Natural killer cell (primary cell): ENCODE measurements around the gene SALL4. TPM values are rescaled to one million over a fixed set of nuclear protein-coding genes. Genes with fewer than 3 reads are reported as not detected.

Source experiments
- ATAC-seq, 3 donors: fragments of 150-1000 bp in 2 of 3; fragments of 200-7000 bp in 1 of 3; cut with Tn5 transposase; 1 replicate in 1 of 3; 2 replicates in 2 of 3; pipeline ENCODE4 v1.10.0; 2021; ENCODE audit warnings: mild to moderate bottlenecking in 2 of 3, moderate library complexity in 2 of 3
- DNase-seq, 2 donors: peaks; one replicate each; pipeline versions ENCODE4 v3.0.0 to v3.0.0-alpha.2; 2013 to 2021; ENCODE audit warnings: mixed read lengths in 1 of 2
- H3K27ac ChIP-seq: one replicate; pipeline ENCODE4 v1.5.1; 2013; ENCODE audit warnings: mild to moderate bottlenecking, low read length
- H3K27me3 ChIP-seq: one replicate; pipeline ENCODE4 v1.6.1; 2013; ENCODE audit warnings: low read length; ENCODE audit not compliant: control insufficient read depth, insufficient read depth
- H3K36me3 ChIP-seq: one replicate; pipeline ENCODE4 v1.6.1; 2013; ENCODE audit warnings: low read length; ENCODE audit not compliant: control insufficient read depth, insufficient read depth
- H3K4me1 ChIP-seq: one replicate; pipeline ENCODE4 v1.6.1; 2013; ENCODE audit warnings: low read length; ENCODE audit not compliant: control insufficient read depth, insufficient read depth
- H3K4me3 ChIP-seq: one replicate; pipeline ENCODE4 v1.5.1; 2013; ENCODE audit warnings: low read length
- H3K9me3 ChIP-seq: one replicate; pipeline ENCODE4 v1.6.1; 2013; ENCODE audit warnings: low read length; ENCODE audit not compliant: control insufficient read depth, insufficient read depth
- H3K27ac Mint-ChIP-seq, 2 donors: one replicate each; pipeline ENCODE4 v1.8.0; 2022; ENCODE audit warnings: mild to moderate bottlenecking in 2 of 2, mixed read lengths in 2 of 2, moderate library complexity in 1 of 2
- H3K27me3 Mint-ChIP-seq, 2 donors: one replicate each; pipeline ENCODE4 v1.8.0; 2022; ENCODE audit warnings: low read depth in 2 of 2, mixed read lengths in 2 of 2
- H3K36me3 Mint-ChIP-seq: one replicate; pipeline ENCODE4 v1.8.0; 2022; ENCODE audit warnings: mixed read lengths
- H3K4me1 Mint-ChIP-seq, 2 donors: one replicate each; pipeline ENCODE4 v1.8.0; 2022; ENCODE audit warnings: mixed read lengths in 2 of 2
- H3K4me3 Mint-ChIP-seq: one replicate; pipeline ENCODE4 v1.8.0; 2022; ENCODE audit warnings: mild to moderate bottlenecking, moderate library complexity, mixed read lengths
- H3K9me3 Mint-ChIP-seq, 2 donors: one replicate each; pipeline ENCODE4 v1.8.0; 2022; ENCODE audit warnings: mixed read lengths in 2 of 2
- CTCF ChIP-seq: fragments of 200-600 bp; IDR thresholded peaks from one replicate; pipeline ENCODE4 v1.8.0; 2022; ENCODE audit warnings: antibody characterized with exemption
- WGBS: methylation state at CpG from one replicate; pipeline ENCODE4 v1.1.7; 2013; ENCODE audit warnings: missing lambda C conversion rate; ENCODE audit not compliant: insufficient coverage; 5-methylcytosine and 5-hydroxymethylcytosine counted together
- intact Hi-C: fragments of 100-400 bp; cut with micrococcal nuclease; formaldehyde crosslinking; loops from one replicate; pipeline ENCODE4 v1.14.2; 2022
- total RNA-seq, 4 donors: library from RNA; stranded (reverse); fragments of 120-200 nt in 1 of 4; gene quantifications; one replicate each; pipeline versions ENCODE4 v1.2.3 to v1.2.4, GENCODE V29; 2013 to 2022

The SALL4 gene
- total RNA-seq, 3 donors from 2014 or later (not counting 1 experiment from before 2014, with no cell fraction given), result 0.33 to 2.9 (median 0.42) TPM

GRCh38 chr20:51811514-51812128 lies 9.3 kb upstream of the SALL4 start:
- Mint-ChIP-seq H3K36me3 (no peaks in the 10 kb centered on the region), H3K4me1 (no peaks in the 10 kb centered on the region), H3K9me3 (no peaks in the 10 kb centered on the region), H3K27me3 (peaks cover 0 to 3% of the 10 kb centered on the region in 2 donors), H3K4me3 (no peak overlapping the region), H3K27ac (no peak overlapping the region)
- DNase-seq (no peak), ATAC-seq (no peak)
- H3K27ac ChIP-seq, result no peak overlapping the region
- no peaks in the 10 kb centered on the region for H3K4me1 ChIP-seq
- no peak overlapping the region for H3K4me3 ChIP-seq
- intact Hi-C loops, result no loop called here
- H3K9me3 ChIP-seq, result no peaks in the 10 kb centered on the region
- H3K27me3 ChIP-seq, result no peaks in the 10 kb centered on the region
- H3K36me3 ChIP-seq, result no peaks in the 10 kb centered on the region
- TF ChIP-seq CTCF, result no peak
- WGBS, result 87% methylated on average over 3 of the region's 8 CpGs

GRCh38 chr20:51811042-51811355 lies 8.7 kb upstream of the SALL4 start:
- intact Hi-C loops, result no loop called here
- H3K9me3 Mint-ChIP-seq, result no peaks in the 10 kb centered on the region
- Histone ChIP-seq H3K9me3 (no peaks in the 10 kb centered on the region), H3K4me3 (no peak overlapping the region), H3K27me3 (no peaks in the 10 kb centered on the region), H3K27ac (no peak overlapping the region), H3K4me1 (no peaks in the 10 kb centered on the region), H3K36me3 (no peaks in the 10 kb centered on the region)
- H3K4me1 Mint-ChIP-seq, result no peaks in the 10 kb centered on the region
- H3K27me3 Mint-ChIP-seq, result peaks cover 0 to 4% of the 10 kb centered on the region in 2 donors
- 97% methylated on average over 3 of the region's 3 CpGs for WGBS
- ATAC-seq (no peak), DNase-seq (no peak)
- H3K27ac Mint-ChIP-seq, result no peak overlapping the region
- no peak overlapping the region for H3K4me3 Mint-ChIP-seq
- H3K36me3 Mint-ChIP-seq, result no peaks in the 10 kb centered on the region
- no peak for TF ChIP-seq CTCF

GRCh38 chr20:51810155-51811041 lies 8.1 kb upstream of the SALL4 start:
- Mint-ChIP-seq H3K4me1 (no peaks in the 10 kb centered on the region), H3K9me3 (no peaks in the 10 kb centered on the region), H3K27me3 (peaks cover 0 to 4% of the 10 kb centered on the region in 2 donors), H3K36me3 (no peaks in the 10 kb centered on the region), H3K4me3 (no peak overlapping the region), H3K27ac (no peak overlapping the region)
- intact Hi-C loops, result no loop called here
- Histone ChIP-seq H3K27me3 (no peaks in the 10 kb centered on the region), H3K27ac (no peak overlapping the region), H3K36me3 (no peaks in the 10 kb centered on the region), H3K9me3 (no peaks in the 10 kb centered on the region), H3K4me3 (no peak overlapping the region), H3K4me1 (no peaks in the 10 kb centered on the region)
- WGBS, result 92% methylated on average over 7 of the region's 13 CpGs
- TF ChIP-seq CTCF, result no peak
- no peak for ATAC-seq
- no peak for DNase-seq
